BLaER1 treated with 17β-estradiol and CSF1 and Interleukin-3, amounts not matched to agents 10 nM and 100 nM (cell line): ENCODE measurements around the gene ASB18.

ENCODE experiments used
- H3K27ac ChIP-seq, 11 experiments: shearing (Covaris generic); formaldehyde crosslinking; 2 replicates each; pipeline ENCODE4 v1.8.1; 2022
- H3K27me3 ChIP-seq, 11 experiments: shearing (Covaris generic); formaldehyde crosslinking; 2 replicates each; pipeline ENCODE4 v1.8.1; 2022
- H3K36me3 ChIP-seq, 11 experiments: shearing (Covaris generic); formaldehyde crosslinking; 2 replicates each; pipeline ENCODE4 v1.8.1; 2022
- H3K4me1 ChIP-seq, 10 experiments: shearing (Covaris generic); formaldehyde crosslinking; 2 replicates each; pipeline ENCODE4 v1.8.1; 2022
- H3K4me2 ChIP-seq, 11 experiments: shearing (Covaris generic); formaldehyde crosslinking; 2 replicates each; pipeline ENCODE4 v1.8.1; 2022
- H3K4me3 ChIP-seq, 10 experiments: shearing (Covaris generic); formaldehyde crosslinking; 2 replicates each; pipeline ENCODE4 v1.8.1; 2022
- H3K9ac ChIP-seq, 11 experiments: shearing (Covaris generic); formaldehyde crosslinking; 2 replicates each; pipeline ENCODE4 v1.8.1; 2022
- H3K9me3 ChIP-seq, 11 experiments: shearing (Covaris generic); formaldehyde crosslinking; replicated peaks in 1 of 11; 2 replicates each; pipeline ENCODE4 v1.8.1; 2022
- H4K20me1 ChIP-seq, 11 experiments: shearing (Covaris generic); formaldehyde crosslinking; 2 replicates each; pipeline ENCODE4 v1.8.1; 2022
- Cebpa-rat ChIP-seq, 11 experiments: shearing (Covaris generic); IDR thresholded peaks; 2 replicates each; pipeline ENCODE4 v1.8.1; 2022

Gene ASB18

DNA sequence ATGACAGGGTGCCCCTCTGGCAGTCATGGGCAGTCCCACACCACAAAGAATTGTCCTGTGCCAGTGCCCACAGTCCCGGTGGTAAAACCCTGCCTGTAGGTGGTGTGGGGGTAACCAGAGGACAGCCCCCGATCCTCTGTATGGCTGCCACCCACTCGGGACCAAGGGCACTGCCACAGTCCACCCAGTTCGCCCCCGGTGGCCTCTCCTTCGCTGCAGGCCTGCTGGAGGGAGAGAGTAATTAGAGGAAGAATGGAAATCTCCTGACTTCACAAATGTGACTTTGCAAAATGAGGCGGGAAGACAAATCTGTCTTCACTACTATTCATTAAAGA lies 107.4 kb downstream of the ASB18 start:
- Histone ChIP-seq H3K4me3 (no peak overlapping the region), H3K36me3 (no peaks in the 10 kb centered on the region), H3K27me3 (peaks cover 45 to 62% (median 55%) of the 10 kb centered on the region in 11 experiments), H3K9me3 (peaks cover 16 to 26% (median 22%) of the 10 kb centered on the region in 11 experiments), H4K20me1 (peaks cover 0 to 34% (median 7%) of the 10 kb centered on the region in 11 experiments; a peak in 15 of 22 replicates), H3K4me2 (no peak overlapping the region), H3K9ac (no peak overlapping the region), H3K27ac (no peak overlapping the region), H3K4me1 (peaks cover 0 to 4% (median under 1%) of the 10 kb centered on the region in 10 experiments; a peak in 8 of 20 replicates)
- TF ChIP-seq Cebpa-rat (IDR thresholded peaks at IDR 0.05), result no peak

DNA sequence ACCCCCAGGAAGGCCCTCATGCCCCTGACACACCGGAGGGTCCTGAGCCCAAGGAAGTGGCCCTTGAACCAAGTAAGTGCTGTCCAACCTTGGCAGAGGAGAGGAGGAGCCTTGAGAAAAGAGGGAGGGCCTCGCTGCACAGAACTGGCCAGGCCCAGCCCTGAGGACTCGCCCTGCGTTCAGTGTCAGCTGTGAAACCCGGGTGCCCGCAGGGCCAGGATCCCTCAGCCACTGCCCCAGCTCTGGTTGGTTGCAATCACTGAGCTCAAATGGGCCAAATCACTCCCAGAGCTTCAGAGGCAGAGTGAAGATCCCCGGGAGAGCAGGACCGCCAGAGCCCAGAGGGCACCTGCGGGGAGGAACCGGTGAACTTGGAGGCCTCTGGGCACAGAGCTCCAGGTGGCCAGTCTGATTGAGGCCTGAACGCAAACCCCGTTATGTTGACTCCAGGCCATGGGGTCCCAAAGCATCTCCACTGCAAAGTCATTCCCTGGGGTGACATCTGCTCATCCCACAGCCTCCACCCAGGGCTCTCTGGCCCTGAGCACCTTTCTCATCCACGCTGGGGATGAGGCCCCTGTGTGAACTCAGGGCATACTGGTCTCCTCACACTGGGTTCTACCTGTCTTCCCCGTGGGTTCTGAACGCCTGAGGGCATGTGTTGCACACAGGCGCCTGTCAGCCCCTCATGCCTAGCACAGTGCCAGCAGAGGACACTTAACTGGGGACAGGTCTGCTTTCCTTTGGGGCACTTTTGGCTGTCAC lies 107.9 kb downstream of the ASB18 start:
- H3K4me2 ChIP-seq, result no peak overlapping the region
- no peaks in the 10 kb centered on the region for H3K4me1 ChIP-seq
- no peak overlapping the region for H3K27ac ChIP-seq
- no peak overlapping the region for H3K9ac ChIP-seq
- no peak overlapping the region for H3K4me3 ChIP-seq
- peaks cover 39 to 57% (median 50%) of the 10 kb centered on the region in 11 experiments for H3K27me3 ChIP-seq
- TF ChIP-seq Cebpa-rat (IDR thresholded peaks at IDR 0.05), result no peak
- peaks cover 19 to 32% (median 27%) of the 10 kb centered on the region in 11 experiments for H3K9me3 ChIP-seq
- H3K36me3 ChIP-seq, result no peaks in the 10 kb centered on the region
- H4K20me1 ChIP-seq, result peaks cover 0 to 29% (median 1%) of the 10 kb centered on the region in 11 experiments; a peak in 10 of 22 replicates

DNA sequence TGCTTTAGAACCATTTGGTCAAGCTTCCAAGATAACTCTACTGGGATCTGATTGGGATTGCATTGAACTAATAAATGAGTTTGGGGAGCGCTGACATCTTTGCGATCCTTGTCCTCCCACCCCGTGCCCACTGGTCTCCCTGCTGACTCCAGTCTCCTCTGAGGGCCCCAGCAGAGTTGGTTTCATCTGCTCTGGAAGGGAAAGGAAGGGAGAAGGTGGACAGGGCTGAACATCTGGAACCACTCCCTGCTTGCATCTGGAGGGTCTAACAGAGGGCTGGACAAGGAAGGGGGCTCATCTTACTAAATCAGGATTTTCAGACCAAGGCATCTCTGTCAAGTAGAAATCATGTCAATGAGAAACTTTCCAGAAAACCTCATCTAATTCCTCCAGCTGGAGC lies 108.8 kb downstream of the ASB18 start:
- Histone ChIP-seq H3K27me3 (peaks cover 30 to 48% (median 41%) of the 10 kb centered on the region in 11 experiments), H4K20me1 (peaks cover 0 to 20% (median 0%) of the 10 kb centered on the region in 11 experiments; a peak in 4 of 22 replicates), H3K36me3 (no peaks in the 10 kb centered on the region), H3K4me1 (no peaks in the 10 kb centered on the region), H3K4me3 (no peak overlapping the region), H3K27ac (no peak overlapping the region), H3K4me2 (no peak overlapping the region), H3K9me3 (peaks cover 23 to 39% (median 36%) of the 10 kb centered on the region in 11 experiments), H3K9ac (no peak overlapping the region)
- no peak for TF ChIP-seq Cebpa-rat (IDR thresholded peaks at IDR 0.05)

DNA sequence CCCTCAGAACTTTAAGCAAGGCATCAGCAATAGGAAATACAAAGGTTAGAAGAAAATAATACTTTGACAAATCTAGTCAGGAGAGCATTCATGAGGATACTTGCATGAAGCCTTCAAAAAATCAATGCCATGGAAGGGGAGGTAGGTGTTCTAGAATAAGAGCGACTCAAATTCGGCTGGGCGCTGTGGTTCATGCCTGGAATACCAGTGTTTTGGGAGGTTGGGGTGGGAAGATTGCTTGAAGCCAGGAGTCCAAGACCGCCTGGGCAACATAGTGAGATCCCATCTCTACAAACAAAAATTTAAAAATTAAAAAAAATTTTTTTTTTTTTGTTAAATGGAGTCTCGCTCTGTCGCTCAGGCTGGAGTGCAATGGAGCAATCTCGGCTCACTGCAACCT lies 117.8 kb downstream of the ASB18 start:
- H3K36me3 ChIP-seq, result no peaks in the 10 kb centered on the region
- peaks cover 6 to 16% (median 12%) of the 10 kb centered on the region in 11 experiments; a peak in 20 of 22 replicates for H3K9me3 ChIP-seq
- no peak for TF ChIP-seq Cebpa-rat (IDR thresholded peaks at IDR 0.05)
- H3K4me2 ChIP-seq, result no peak overlapping the region
- H3K27ac ChIP-seq, result no peak overlapping the region
- peaks cover 0 to 10% (median 7%) of the 10 kb centered on the region in 10 experiments; a peak in 14 of 20 replicates for H3K4me1 ChIP-seq
- H3K9ac ChIP-seq, result no peak overlapping the region
- H4K20me1 ChIP-seq, result no peaks in the 10 kb centered on the region
- H3K4me3 ChIP-seq, result no peak overlapping the region
- H3K27me3 ChIP-seq, result no peaks in the 10 kb centered on the region

DNA sequence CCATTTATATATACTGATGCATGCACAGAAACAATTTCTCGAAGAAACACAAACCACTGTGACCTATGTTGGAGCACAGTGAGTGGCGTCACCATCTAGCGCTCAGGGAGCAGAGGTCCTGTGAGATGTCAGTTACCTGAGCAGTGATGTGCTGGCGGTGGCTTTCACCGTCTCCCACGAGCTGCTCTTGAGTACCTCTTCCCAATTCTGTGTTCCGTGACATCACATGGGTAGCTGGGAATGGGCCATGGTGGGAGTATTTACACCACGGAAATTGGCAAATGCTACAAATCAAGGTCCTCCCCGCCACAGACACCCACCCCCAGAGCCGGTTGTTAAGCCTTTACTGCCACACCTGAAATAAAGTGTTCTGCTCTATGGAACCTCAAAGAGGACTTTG lies 120.4 kb downstream of the ASB18 start:
- peaks cover 0 to 10% (median 7%) of the 10 kb centered on the region in 10 experiments; a peak in 14 of 20 replicates for H3K4me1 ChIP-seq
- no peaks in the 10 kb centered on the region for H3K27me3 ChIP-seq
- no peaks in the 10 kb centered on the region for H4K20me1 ChIP-seq
- no peaks in the 10 kb centered on the region for H3K36me3 ChIP-seq
- H3K9me3 ChIP-seq, result peaks cover 0 to 7% (median 0%) of the 10 kb centered on the region in 11 experiments; a peak in 2 of 22 replicates
- H3K4me3 ChIP-seq, result no peak overlapping the region
- TF ChIP-seq Cebpa-rat (IDR thresholded peaks at IDR 0.05), result no peak
- no peak overlapping the region for H3K27ac ChIP-seq
- H3K4me2 ChIP-seq, result no peak overlapping the region
- no peak overlapping the region for H3K9ac ChIP-seq
